ENCODE measurements around the gene TIFAB.
A peak's percentile ranks its signal among the peaks of the same experiment; 100 is the strongest.

The TIFAB gene

GRCh38 chr5:135425641-135426040, 26.5 kb downstream of the TIFAB start:
- no peak for DNase-seq (ENCODE audit: low spot score)

- no peak for DNase-seq (ENCODE audit: low spot score)
These were observed 28.3 kb downstream of the TIFAB start for GRCh38 chr5:135423846-135424168.

GRCh38 chr5:135423146-135423845, 28.9 kb downstream of the TIFAB start:
- no peak for DNase-seq (ENCODE audit: low spot score)

- no peak for DNase-seq (ENCODE audit: low spot score)
These were observed 29.7 kb downstream of the TIFAB start for GRCh38 chr5:135422419-135422818.

- DNase-seq (ENCODE audit: low spot score), result no peak
These were observed 35.1 kb downstream of the TIFAB start for GRCh38 chr5:135417083-135417482.

- no peak for DNase-seq (ENCODE audit: low spot score)
These were observed 47.1 kb downstream of the TIFAB start for GRCh38 chr5:135405082-135405481.

- no peak for DNase-seq (ENCODE audit: low spot score)
These were observed 50.1 kb downstream of the TIFAB start for GRCh38 chr5:135402031-135402430.

- no peak for DNase-seq (ENCODE audit: low spot score)
These were observed 51.3 kb downstream of the TIFAB start for GRCh38 chr5:135400866-135401265.

GRCh38 chr5:135399794-135400542, 52.2 kb downstream of the TIFAB start:
- DNase-seq (ENCODE audit: low spot score), result no peak

GRCh38 chr5:135398855-135399793, 53.0 kb downstream of the TIFAB start, which contains the start of gene MACROH2A1:
Gene MACROH2A1, minus strand, starts transcription at chr5:135399231. Its CDS starts 10,138 bp downstream, at chr5:135389093.
- DNase-seq (ENCODE audit: low spot score), result peak; percentile 89

GRCh38 chr5:135398160-135398854, 53.8 kb downstream of the TIFAB start:
- no peak for DNase-seq (ENCODE audit: low spot score)

Data from putamen (tissue), 1 donor.